Measurements from ENCODE around the gene RPS3A. TPM values are rescaled to one million over a fixed set of nuclear protein-coding genes. Genes with fewer than 3 reads are reported as not detected.
"Not testable (repeated sequence)": the region's sequence is repeated elsewhere in the genome, so short reads cannot be mapped to it uniquely, and the experiment has no call there.

The RPS3A gene
- total RNA-seq, 1 donor from 2014 or later: 1,686 TPM

DNA sequence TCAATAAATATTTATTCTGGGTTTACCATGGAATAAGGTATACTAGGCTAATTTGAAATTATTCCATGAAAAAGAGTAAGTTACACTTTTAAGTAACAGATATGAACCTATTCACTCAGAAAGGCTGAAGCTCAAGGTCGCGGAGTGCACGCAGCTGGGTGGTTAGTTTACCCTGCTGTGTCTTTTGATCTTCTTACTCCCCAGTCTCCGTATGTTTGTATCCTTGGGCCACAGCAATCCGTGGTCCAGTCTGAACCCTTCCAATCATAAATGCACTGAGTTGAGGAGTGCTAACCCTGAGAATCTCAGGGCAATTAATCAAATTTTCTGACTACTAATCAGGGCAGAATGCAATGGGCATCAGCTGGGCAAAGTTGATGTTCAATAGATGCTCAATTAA, 33.9 kb downstream of the RPS3A start:
- Mint-ChIP-seq H3K9me3 (no peaks in the 10 kb centered on the region), H3K4me1 (ENCODE audit: low read depth) (no peaks in the 10 kb centered on the region), H3K27ac (no peak overlapping the region), H3K4me3 (no peak overlapping the region), H3K36me3 (ENCODE audit: low read depth) (no peaks in the 10 kb centered on the region), H3K27me3 (ENCODE audit: insufficient read depth) (no peaks in the 10 kb centered on the region)
- no peak for DNase-seq (ENCODE audit: low spot score)
- intact Hi-C loops (cut with micrococcal nuclease): no loop called here

GRCh38 chr4:151136048-151136447, 36.6 kb downstream of the RPS3A start:
- H3K36me3 Mint-ChIP-seq (ENCODE audit: low read depth); DNase-seq (ENCODE audit: low spot score); H3K27ac Mint-ChIP-seq; H3K4me3 Mint-ChIP-seq; intact Hi-C loops (cut with micrococcal nuclease); H3K9me3 Mint-ChIP-seq; H3K27me3 Mint-ChIP-seq (ENCODE audit: insufficient read depth); H3K4me1 Mint-ChIP-seq (ENCODE audit: low read depth): not testable (repeated sequence)

GRCh38 chr4:151139814-151140213, 40.4 kb downstream of the RPS3A start:
- Mint-ChIP-seq H3K27ac (no peak overlapping the region), H3K4me3 (no peak overlapping the region), H3K4me1 (ENCODE audit: low read depth) (no peaks in the 10 kb centered on the region), H3K36me3 (ENCODE audit: low read depth) (no peaks in the 10 kb centered on the region), H3K27me3 (ENCODE audit: insufficient read depth) (no peaks in the 10 kb centered on the region), H3K9me3 (no peaks in the 10 kb centered on the region)
- intact Hi-C loops (cut with micrococcal nuclease): no loop called here
- no peak for DNase-seq (ENCODE audit: low spot score)

DNA sequence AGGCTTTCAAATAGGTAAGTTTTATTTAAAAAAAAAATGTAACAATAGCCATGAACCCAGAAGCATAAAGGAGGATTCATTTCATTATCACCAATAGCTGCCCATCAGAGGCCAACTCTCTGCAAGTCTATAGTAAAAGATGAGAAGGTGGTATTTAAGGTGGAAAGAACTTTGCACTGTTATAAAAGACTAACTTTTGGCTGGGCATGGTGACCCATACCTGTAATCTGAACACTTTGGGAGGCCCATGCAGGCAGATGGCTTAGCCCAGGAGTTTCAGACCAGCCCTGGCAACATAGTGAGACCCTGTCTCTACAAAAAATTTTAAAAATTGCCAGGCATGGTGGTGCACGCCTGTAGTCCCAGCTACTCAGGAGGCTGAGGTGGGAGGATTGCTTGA, 43.3 kb downstream of the RPS3A start:
- H3K36me3 Mint-ChIP-seq (ENCODE audit: low read depth): no peaks in the 10 kb centered on the region
- no peaks in the 10 kb centered on the region for H3K9me3 Mint-ChIP-seq
- no peak overlapping the region for H3K4me3 Mint-ChIP-seq
- no peaks in the 10 kb centered on the region for H3K4me1 Mint-ChIP-seq (ENCODE audit: low read depth)
- DNase-seq (ENCODE audit: low spot score): no peak
- no peaks in the 10 kb centered on the region for H3K27me3 Mint-ChIP-seq (ENCODE audit: insufficient read depth)
- intact Hi-C loops (cut with micrococcal nuclease): no loop called here
- H3K27ac Mint-ChIP-seq: no peak overlapping the region

- H3K27ac Mint-ChIP-seq: no peak overlapping the region
- DNase-seq (ENCODE audit: low spot score): no peak
- no peaks in the 10 kb centered on the region for H3K4me1 Mint-ChIP-seq (ENCODE audit: low read depth)
- no peaks in the 10 kb centered on the region for H3K27me3 Mint-ChIP-seq (ENCODE audit: insufficient read depth)
- intact Hi-C loops (cut with micrococcal nuclease): no loop called here
- no peaks in the 10 kb centered on the region for H3K9me3 Mint-ChIP-seq
- H3K36me3 Mint-ChIP-seq (ENCODE audit: low read depth): no peaks in the 10 kb centered on the region
- no peak overlapping the region for H3K4me3 Mint-ChIP-seq
Observed at GRCh38 chr4:151143162-151143561, 43.7 kb downstream of the RPS3A start.

DNA sequence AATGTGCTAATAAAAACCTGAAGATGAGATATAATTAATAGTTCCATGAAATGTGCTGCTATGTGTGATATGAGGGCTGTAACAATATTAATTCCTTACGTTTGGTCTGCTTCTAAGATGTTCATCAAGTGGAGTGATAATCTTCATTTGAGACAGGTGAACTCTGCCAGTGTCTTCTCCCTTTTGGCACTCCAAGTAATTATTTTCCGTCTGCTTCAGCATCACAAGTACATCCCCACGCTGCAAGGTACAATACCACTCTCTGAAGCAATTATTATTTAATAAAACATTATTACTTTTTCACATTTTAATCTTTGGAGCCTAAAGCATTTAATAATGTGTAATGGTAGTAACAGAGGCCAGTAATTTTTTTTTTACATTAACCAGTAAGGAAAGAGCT, 44.4 kb downstream of the RPS3A start:
- DNase-seq (ENCODE audit: low spot score): no peak
- H3K4me1 Mint-ChIP-seq (ENCODE audit: low read depth): no peaks in the 10 kb centered on the region
- H3K27ac Mint-ChIP-seq: no peak overlapping the region
- H3K9me3 Mint-ChIP-seq: no peaks in the 10 kb centered on the region
- no peaks in the 10 kb centered on the region for H3K27me3 Mint-ChIP-seq (ENCODE audit: insufficient read depth)
- intact Hi-C loops (cut with micrococcal nuclease): no loop called here
- H3K4me3 Mint-ChIP-seq: no peak overlapping the region
- H3K36me3 Mint-ChIP-seq (ENCODE audit: low read depth): no peaks in the 10 kb centered on the region

GRCh38 chr4:151144329-151145072, 45.1 kb downstream of the RPS3A start:
- H3K9me3 Mint-ChIP-seq: no peaks in the 10 kb centered on the region
- no peak overlapping the region for H3K4me3 Mint-ChIP-seq
- intact Hi-C loops (cut with micrococcal nuclease): no loop called here
- H3K4me1 Mint-ChIP-seq (ENCODE audit: low read depth): no peaks in the 10 kb centered on the region
- DNase-seq (ENCODE audit: low spot score): no peak
- H3K36me3 Mint-ChIP-seq (ENCODE audit: low read depth): no peaks in the 10 kb centered on the region
- no peak overlapping the region for H3K27ac Mint-ChIP-seq
- no peaks in the 10 kb centered on the region for H3K27me3 Mint-ChIP-seq (ENCODE audit: insufficient read depth)

GRCh38 chr4:151147000-151147399, 47.6 kb downstream of the RPS3A start:
- Mint-ChIP-seq H3K9me3 (no peaks in the 10 kb centered on the region), H3K4me3 (no peak overlapping the region), H3K4me1 (ENCODE audit: low read depth) (no peaks in the 10 kb centered on the region), H3K27me3 (ENCODE audit: insufficient read depth) (no peaks in the 10 kb centered on the region), H3K36me3 (ENCODE audit: low read depth) (no peaks in the 10 kb centered on the region), H3K27ac (no peak overlapping the region)
- DNase-seq (ENCODE audit: low spot score): no peak
- intact Hi-C loops (cut with micrococcal nuclease): no loop called here

GRCh38 chr4:151148261-151148660, 48.8 kb downstream of the RPS3A start:
- H3K27ac Mint-ChIP-seq: no peak overlapping the region

GRCh38 chr4:151150821-151151580, 51.6 kb downstream of the RPS3A start:
- DNase-seq (ENCODE audit: low spot score): no peak
- no peak overlapping the region for H3K27ac Mint-ChIP-seq
- H3K27me3 Mint-ChIP-seq (ENCODE audit: insufficient read depth): no peaks in the 10 kb centered on the region
- H3K9me3 Mint-ChIP-seq: no peaks in the 10 kb centered on the region
- intact Hi-C loops (cut with micrococcal nuclease): no loop called here
- no peaks in the 10 kb centered on the region for H3K36me3 Mint-ChIP-seq (ENCODE audit: low read depth)
- no peaks in the 10 kb centered on the region for H3K4me1 Mint-ChIP-seq (ENCODE audit: low read depth)
- no peak overlapping the region for H3K4me3 Mint-ChIP-seq

More at GRCh38 chr4:151148261-151148660, 48.8 kb downstream of the RPS3A start:
- Mint-ChIP-seq H3K36me3 (ENCODE audit: low read depth) (no peaks in the 10 kb centered on the region), H3K9me3 (no peaks in the 10 kb centered on the region), H3K4me1 (ENCODE audit: low read depth) (no peaks in the 10 kb centered on the region), H3K27me3 (ENCODE audit: insufficient read depth) (no peaks in the 10 kb centered on the region), H3K4me3 (no peak overlapping the region)
- no peak for DNase-seq (ENCODE audit: low spot score)
- intact Hi-C loops (cut with micrococcal nuclease): no loop called here

DNA sequence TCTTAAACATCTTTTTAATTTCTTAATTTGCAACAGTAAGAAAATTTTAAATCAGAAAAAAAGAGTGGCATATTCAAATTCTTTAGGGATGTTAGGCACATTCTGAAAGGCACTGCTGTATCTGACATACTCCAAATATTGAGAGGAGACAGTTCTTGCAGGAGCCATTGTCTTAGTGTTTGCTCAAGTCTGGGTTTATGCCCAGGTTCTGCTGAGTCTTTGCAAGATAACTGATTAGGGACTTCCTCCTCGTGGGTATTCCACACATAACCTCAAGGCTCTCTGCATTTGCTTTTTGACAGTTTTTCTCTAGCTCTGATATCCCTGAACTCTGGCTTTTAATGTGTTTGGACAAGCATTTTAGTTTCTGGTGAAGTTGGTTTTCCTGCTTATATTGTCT, 52.6 kb downstream of the RPS3A start:
- Mint-ChIP-seq H3K4me1 (ENCODE audit: low read depth) (no peaks in the 10 kb centered on the region), H3K27me3 (ENCODE audit: insufficient read depth) (no peaks in the 10 kb centered on the region), H3K9me3 (no peaks in the 10 kb centered on the region), H3K36me3 (ENCODE audit: low read depth) (no peaks in the 10 kb centered on the region), H3K27ac (no peak overlapping the region), H3K4me3 (no peak overlapping the region)
- intact Hi-C loops (cut with micrococcal nuclease): no loop called here
- DNase-seq (ENCODE audit: low spot score): no peak

GRCh38 chr4:151153585-151153984, 54.2 kb downstream of the RPS3A start:
- Mint-ChIP-seq H3K4me1 (ENCODE audit: low read depth) (no peaks in the 10 kb centered on the region), H3K9me3 (no peaks in the 10 kb centered on the region), H3K36me3 (ENCODE audit: low read depth) (no peaks in the 10 kb centered on the region), H3K4me3 (no peak overlapping the region), H3K27ac (no peak overlapping the region), H3K27me3 (ENCODE audit: insufficient read depth) (peaks cover 2% of the 10 kb centered on the region)
- intact Hi-C loops (cut with micrococcal nuclease): no loop called here
- no peak for DNase-seq (ENCODE audit: low spot score)

Data from activated T-helper 1 cell treated with anti-CD3 and anti-CD28 coated beads, Interleukin-12 subunit alpha, Interleukin-12 subunit beta, Interleukin-2, Interleukin-4 antibody, amounts not matched to agents 30 ng/mL and 10 ng/mL and 1 ng/mL, durations not matched to agents 14 hours and 24 hours and 36 hours (primary cell).